HG03196 (cell line): ENCODE data around the gene ATP6AP1.

Experiments
- ATAC-seq: cut with Tn5 transposase; IDR thresholded peaks from one replicate; pipeline ENCODE4 v1.9.1; 2021; ENCODE audit not compliant: unreplicated experiment

The ATP6AP1 gene

GRCh38 chrX:154443992-154444754 is 15.7 kb downstream of the ATP6AP1 start, which contains the start of gene FAM50A:
Gene FAM50A, plus strand, starts transcription at chrX:154444141. Its CDS starts 95 bp downstream, at chrX:154444236.
- peak; percentile 69 for ATAC-seq

- no peak for ATAC-seq
Measured at GRCh38 chrX:154444755-154445246, 16.3 kb downstream of the ATP6AP1 start.

DNA sequence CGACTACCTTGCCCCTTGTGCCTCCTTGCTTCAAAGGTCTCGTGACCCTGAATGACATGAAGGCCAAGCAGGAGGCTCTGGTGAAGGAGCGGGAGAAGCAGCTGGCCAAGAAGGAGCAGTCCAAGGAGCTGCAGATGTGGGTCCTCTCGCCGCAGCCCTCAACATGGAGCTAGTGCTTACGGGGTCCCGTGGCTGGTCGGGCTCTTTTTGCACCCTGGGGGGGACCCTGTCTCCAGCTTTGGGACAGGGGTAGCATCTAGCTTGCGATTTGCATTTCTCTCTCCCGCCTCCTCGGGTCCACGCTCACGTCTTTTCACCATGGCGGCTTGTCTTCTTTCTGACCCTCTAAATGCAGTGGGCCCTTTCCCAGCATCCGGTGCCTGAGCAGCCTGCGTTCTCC is 17.3 kb downstream of the ATP6AP1 start:
- no peak for ATAC-seq

GRCh38 chrX:154446430-154446829 is 18.0 kb downstream of the ATP6AP1 start:
- no peak for ATAC-seq

- no peak for ATAC-seq
Measured at GRCh38 chrX:154448484-154448883, 20.0 kb downstream of the ATP6AP1 start.

DNA sequence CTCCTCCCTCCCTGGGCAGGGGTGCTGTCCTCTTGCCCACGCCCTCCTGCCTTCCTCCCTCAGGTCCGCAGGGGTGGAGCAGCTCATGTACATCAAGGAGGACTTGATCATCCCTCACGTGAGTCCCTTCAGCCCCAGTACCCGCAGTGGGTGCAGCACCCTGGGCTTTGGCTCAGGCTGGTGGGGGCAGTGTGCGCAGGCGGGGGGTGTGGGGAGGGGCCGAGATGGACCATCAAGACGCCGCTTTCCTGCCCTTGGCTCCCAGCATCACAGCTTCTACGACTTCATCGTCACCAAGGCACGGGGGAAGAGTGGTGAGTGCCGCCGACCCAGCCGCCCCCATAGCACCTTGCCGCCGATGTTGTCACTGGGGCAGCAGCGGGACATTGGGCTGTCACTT is 21.1 kb downstream of the ATP6AP1 start:
- no peak for ATAC-seq

DNA sequence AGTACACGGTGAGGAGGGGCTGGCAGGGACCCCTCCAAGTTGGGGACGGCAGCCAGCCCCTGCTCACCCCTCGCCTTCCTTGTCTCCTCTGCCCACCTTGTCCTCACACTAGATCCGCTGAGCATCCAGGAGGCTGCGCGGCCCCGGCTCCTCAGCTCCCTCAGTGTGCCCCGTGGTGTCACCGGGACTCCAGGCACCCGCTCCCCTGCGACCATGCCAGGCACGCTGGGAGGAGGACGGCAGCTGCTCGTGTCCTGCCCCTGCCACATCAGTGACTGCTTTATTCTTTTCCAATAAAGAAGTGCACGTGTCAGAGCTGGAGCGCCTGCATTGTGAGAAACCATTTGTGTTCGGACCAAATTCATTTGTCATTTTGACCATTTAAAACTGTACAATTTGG is 21.8 kb downstream of the ATP6AP1 start:
- no peak for ATAC-seq

GRCh38 chrX:154452823-154453222 is 24.3 kb downstream of the ATP6AP1 start:
- no peak for ATAC-seq

GRCh38 chrX:154457491-154458115 is 29.1 kb downstream of the ATP6AP1 start:
- peak; percentile 54 for ATAC-seq

- ATAC-seq, result peak; percentile 37
Measured at GRCh38 chrX:154458116-154458953, 29.9 kb downstream of the ATP6AP1 start, which contains the start of gene PLXNA3. Gene PLXNA3, plus strand, starts transcription at chrX:154458281. Its CDS starts 1,903 bp downstream, at chrX:154460184.

DNA sequence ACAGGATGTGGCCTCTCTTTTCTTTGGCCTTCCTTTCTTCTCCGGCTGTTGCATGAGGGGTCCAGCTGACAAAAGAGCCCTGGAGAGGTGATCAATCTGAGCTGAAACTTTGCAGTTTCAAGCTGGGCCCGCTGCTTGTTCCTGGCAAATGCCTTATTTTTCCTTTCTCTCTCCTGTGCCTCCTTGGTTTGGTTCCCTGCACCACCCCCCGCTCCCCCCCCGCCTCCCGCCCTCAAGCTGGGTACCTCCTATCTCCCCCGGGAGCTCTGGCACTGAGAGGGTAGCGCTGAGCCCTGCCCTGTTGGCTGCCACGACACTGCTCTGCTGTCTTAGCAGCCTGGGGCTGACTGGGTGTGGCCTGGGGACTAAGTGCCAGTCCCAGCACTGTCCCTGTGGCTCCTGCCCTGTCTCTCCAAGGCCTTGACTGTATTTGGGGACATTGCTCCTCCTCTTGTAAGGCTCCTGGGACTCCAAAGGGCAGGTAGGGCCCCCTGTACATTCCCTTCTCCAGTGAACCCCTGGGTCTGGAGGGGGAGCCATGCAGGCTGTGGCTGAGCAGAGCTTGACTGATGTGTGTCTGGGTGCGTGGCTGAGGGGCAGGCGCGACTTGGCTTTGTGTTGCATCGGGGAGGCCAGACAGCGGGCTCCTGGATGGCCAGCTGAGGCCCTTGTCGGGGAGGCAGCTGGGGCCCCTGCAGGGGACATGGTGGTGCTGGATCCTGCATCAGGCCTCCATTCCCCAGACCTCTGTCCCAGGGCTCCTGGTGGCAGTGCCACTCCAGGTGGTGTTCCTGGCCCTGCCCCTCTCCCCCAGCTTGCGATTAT is 30.7 kb downstream of the ATP6AP1 start:
- no peak for ATAC-seq

GRCh38 chrX:154459832-154460231 is 31.4 kb downstream of the ATP6AP1 start:
- no peak for ATAC-seq

GRCh38 chrX:154460326-154460725 is 31.8 kb downstream of the ATP6AP1 start:
- no peak for ATAC-seq

DNA sequence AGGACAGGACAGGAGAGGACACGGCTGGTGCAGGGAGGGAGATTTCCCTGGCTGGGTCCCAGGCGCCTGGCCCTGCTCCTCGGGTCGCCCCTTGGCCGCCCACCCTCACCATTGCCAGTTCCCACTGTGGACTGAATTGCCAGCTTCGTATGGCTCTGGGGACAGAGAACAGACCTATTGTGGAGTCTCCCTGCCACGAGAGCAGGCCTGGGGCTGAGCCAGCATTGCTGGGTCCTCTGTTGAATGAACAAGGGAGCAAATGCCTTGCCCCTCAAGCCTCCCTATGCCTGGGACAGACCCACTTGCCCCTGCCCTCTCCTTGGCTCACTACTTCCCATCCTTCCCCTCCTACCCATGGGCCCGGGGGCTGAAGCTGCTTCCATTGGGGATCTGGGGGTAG is 33.9 kb downstream of the ATP6AP1 start:
- no peak for ATAC-seq

DNA sequence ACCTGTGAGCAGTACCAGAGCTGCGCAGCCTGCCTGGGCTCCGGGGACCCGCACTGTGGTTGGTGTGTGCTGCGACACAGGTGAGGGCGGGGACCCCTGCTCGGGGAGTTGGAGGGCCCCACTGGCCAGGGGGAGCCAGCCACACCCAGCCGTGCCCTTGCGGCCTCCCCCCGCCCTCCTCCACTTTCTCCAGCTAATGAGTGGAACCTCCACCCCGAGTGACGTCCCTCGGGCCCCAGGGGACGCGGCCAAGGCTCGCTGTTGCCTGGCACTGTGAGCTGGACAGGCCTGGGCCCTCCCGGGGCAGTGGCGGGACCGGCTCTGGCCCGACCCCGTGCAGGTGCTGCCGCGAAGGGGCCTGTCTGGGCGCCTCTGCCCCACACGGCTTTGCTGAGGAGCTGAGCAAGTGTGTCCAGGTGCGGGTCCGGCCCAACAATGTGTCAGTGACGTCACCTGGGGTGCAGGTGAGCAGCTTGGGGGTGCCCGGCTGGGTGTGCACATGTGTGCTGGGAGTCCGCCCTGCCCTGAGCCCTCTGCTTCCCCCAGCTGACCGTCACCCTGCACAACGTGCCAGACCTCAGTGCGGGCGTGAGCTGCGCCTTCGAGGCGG is 35.2 kb downstream of the ATP6AP1 start:
- ATAC-seq, result no peak

DNA sequence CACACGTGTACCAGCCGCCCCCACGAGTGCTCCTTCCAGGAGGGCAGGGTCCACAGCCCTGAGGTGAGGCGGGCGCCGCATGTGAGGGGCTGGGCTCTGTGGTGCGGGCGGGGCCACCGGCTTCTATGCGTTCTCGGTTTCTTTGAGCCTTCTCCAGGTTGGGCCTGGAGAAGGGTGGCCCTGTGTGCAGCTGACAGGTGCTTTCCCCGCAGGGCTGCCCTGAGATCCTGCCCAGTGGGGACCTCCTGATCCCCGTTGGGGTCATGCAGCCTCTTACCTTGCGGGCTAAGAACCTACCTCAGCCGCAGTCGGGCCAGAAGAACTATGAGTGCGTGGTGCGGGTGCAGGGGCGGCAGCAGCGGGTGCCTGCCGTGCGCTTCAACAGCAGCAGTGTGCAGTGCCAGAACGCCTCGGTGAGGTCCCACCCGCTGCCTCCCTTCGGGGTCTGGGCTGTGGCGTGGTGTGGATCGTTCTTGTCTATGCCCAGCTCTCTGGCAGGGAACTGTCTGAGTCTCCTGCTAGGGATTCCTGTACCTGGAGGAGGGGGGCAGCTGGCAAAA is 36.4 kb downstream of the ATP6AP1 start:
- ATAC-seq, result no peak

GRCh38 chrX:154465601-154466000 is 37.1 kb downstream of the ATP6AP1 start:
- no peak for ATAC-seq

GRCh38 chrX:154466036-154466435 is 37.6 kb downstream of the ATP6AP1 start:
- no peak for ATAC-seq

GRCh38 chrX:154466907-154467306 is 38.4 kb downstream of the ATP6AP1 start:
- no peak for ATAC-seq

DNA sequence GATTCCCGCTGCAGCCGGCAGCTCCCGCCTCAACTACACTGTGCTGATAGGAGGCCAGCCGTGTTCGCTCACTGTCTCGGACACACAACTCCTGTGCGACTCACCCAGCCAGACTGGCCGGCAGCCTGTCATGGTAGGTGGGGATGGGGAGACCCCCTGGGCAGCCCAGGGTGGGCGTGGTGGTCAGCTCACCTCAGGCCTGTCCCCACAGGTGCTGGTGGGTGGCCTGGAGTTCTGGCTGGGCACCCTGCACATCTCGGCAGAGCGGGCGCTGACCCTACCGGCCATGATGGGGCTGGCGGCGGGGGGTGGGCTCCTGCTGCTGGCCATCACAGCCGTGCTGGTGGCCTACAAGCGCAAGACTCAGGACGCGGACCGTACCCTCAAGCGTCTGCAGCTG is 39.1 kb downstream of the ATP6AP1 start:
- no peak for ATAC-seq
